Measurements from ENCODE around the gene USH1G. TPM values are rescaled to one million over a fixed set of nuclear protein-coding genes. Genes with fewer than 3 reads are reported as not detected.

Gene USH1G
- total RNA-seq, 4 donors from 2014 or later: 1.1 to 3.7 (median 1.9) TPM

DNA sequence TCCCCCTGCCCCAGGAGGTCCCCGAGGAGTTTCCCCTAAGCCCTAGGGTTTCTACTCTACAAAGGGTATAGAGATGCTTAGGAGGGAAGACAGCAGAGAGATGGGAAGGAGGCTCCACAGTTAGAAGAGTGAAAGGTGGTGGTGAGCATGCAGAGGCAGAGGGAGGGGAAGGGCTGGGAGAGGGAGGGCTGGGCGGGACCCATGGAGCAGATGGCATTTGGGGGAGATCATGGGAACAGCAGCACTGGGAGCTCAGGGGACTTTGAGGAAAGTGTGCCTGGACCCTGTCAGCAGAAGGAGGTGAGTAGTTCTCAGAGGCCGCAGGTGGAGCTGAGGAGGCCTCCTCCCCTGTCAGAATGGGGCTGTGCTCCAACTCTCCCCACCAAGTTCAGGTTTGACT lies 12.0 kb upstream of the USH1G start:
- DNase-seq (ENCODE audit: low spot score in 2 of 2): no peak
- 81% methylated on average over 2 of the region's 3 CpGs for WGBS
- Histone ChIP-seq H3K4me1 (peaks cover 11% of the 10 kb centered on the region), H3K27ac (no peak overlapping the region), H3K27me3 (peaks cover 69% of the 10 kb centered on the region), H3K9me3 (no peaks in the 10 kb centered on the region), H3K36me3 (no peaks in the 10 kb centered on the region), H3K4me3 (no peak overlapping the region)
- TF ChIP-seq POLR2AphosphoS5 (IDR thresholded peaks at IDR 0.05) (no peak), POLR2A (IDR thresholded peaks at IDR 0.05) (no peak), EP300 (IDR thresholded peaks at IDR 0.05) (no peak)
- TF ChIP-seq, protein P1, sequence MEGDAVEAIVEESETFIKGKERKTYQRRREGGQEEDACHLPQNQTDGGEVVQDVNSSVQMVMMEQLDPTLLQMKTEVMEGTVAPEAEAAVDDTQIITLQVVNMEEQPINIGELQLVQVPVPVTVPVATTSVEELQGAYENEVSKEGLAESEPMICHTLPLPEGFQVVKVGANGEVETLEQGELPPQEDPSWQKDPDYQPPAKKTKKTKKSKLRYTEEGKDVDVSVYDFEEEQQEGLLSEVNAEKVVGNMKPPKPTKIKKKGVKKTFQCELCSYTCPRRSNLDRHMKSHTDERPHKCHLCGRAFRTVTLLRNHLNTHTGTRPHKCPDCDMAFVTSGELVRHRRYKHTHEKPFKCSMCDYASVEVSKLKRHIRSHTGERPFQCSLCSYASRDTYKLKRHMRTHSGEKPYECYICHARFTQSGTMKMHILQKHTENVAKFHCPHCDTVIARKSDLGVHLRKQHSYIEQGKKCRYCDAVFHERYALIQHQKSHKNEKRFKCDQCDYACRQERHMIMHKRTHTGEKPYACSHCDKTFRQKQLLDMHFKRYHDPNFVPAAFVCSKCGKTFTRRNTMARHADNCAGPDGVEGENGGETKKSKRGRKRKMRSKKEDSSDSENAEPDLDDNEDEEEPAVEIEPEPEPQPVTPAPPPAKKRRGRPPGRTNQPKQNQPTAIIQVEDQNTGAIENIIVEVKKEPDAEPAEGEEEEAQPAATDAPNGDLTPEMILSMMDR (IDR thresholded peaks at IDR 0.05): no peak

DNA sequence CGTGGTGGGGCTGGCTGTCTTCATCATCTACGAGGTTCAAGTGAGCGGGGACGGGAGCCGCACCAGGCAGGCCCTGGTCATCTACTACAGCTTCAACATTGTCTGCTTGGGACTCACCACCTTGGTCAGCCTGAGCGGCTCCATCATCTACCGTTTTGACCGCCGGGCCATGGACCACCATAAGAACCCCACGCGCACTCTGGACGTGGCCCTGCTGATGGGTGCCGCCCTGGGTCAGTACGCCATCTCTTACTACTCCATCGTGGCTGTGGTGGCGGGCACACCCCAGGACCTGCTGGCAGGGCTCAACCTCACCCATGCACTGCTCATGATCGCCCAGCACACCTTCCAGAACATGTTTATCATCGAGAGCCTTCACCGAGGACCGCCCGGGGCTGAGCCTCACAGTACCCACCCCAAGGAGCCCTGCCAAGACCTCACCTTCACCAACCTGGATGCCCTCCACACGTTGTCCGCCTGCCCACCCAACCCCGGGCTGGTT lies 7.5 kb upstream of the USH1G start:
- TF ChIP-seq POLR2A (IDR thresholded peaks at IDR 0.05): no peak
- no peak for TF ChIP-seq POLR2AphosphoS5 (IDR thresholded peaks at IDR 0.05)
- TF ChIP-seq, protein P1 (IDR thresholded peaks at IDR 0.05): no peak
- TF ChIP-seq EP300 (IDR thresholded peaks at IDR 0.05): no peak
- Histone ChIP-seq H3K4me3 (no peak overlapping the region), H3K9me3 (no peaks in the 10 kb centered on the region), H3K27me3 (peaks cover 53% of the 10 kb centered on the region), H3K36me3 (no peaks in the 10 kb centered on the region), H3K4me1 (peaks cover 3% of the 10 kb centered on the region), H3K27ac (no peak overlapping the region)
- 89% methylated on average over 23 of the region's 24 CpGs for WGBS
- DNase-seq (ENCODE audit: low spot score in 2 of 2): no peak

DNA sequence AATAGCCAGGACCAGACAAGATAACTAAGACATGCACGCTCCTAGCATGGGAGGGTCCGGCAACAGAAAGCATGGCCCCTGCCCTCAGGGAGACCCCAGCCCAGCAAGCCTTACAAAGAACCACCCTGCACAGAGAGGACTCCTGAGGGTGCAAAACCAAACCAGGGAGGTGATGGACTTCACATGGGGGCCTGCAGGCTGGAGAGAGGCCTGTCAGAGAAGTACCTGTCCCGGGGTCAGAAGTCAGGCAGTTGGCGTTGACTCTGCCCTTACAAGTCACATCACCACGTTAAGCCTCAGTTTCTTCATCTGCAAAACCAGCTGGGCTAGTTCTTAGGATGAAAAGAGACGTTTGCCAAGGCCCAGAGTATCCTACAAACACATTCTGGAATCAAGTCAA lies 5.7 kb upstream of the USH1G start:
- Histone ChIP-seq H3K4me3 (no peak overlapping the region), H3K27me3 (peaks cover 54% of the 10 kb centered on the region), H3K27ac (no peak overlapping the region), H3K36me3 (no peaks in the 10 kb centered on the region), H3K9me3 (no peaks in the 10 kb centered on the region), H3K4me1 (peaks cover 10% of the 10 kb centered on the region)
- WGBS: 55% methylated on average over 6 of the region's 6 CpGs
- no peak for DNase-seq (ENCODE audit: low spot score in 2 of 2)
- TF ChIP-seq POLR2AphosphoS5 (IDR thresholded peaks at IDR 0.05): no peak
- TF ChIP-seq, protein P1 (IDR thresholded peaks at IDR 0.05): no peak
- no peak for TF ChIP-seq POLR2A (IDR thresholded peaks at IDR 0.05)
- TF ChIP-seq EP300 (IDR thresholded peaks at IDR 0.05): no peak

DNA sequence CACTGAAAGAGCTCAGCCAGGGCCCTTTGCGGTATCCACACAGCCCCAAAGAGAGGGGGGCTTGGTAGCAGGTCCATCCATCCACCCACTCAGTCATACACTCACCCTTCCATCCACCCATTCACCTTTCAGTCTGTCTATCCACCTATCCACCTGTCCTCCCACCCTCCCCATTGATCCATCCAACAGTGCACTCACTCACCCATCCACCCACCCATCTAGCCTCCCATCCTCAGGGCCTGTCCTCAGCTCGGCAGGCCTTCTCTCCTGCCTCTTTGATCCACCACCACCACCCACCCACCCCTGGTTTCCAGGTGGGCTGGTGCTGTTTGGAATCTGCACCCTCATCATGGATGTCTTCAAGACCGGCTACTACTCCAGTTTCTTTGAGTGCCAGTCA lies 2.2 kb upstream of the USH1G start:
- H3K27me3 ChIP-seq: peaks cover 60% of the 10 kb centered on the region
- no peak for DNase-seq (ENCODE audit: low spot score in 2 of 2)
- H3K36me3 ChIP-seq: no peaks in the 10 kb centered on the region
- H3K27ac ChIP-seq: no peak overlapping the region
- H3K4me3 ChIP-seq: no peak overlapping the region
- TF ChIP-seq POLR2A (IDR thresholded peaks at IDR 0.05) (no peak), POLR2AphosphoS5 (IDR thresholded peaks at IDR 0.05) (no peak), EP300 (IDR thresholded peaks at IDR 0.05) (no peak)
- TF ChIP-seq, protein P1 (IDR thresholded peaks at IDR 0.05): no peak
- no peaks in the 10 kb centered on the region for H3K9me3 ChIP-seq
- peaks cover 44% of the 10 kb centered on the region for H3K4me1 ChIP-seq
- WGBS: 66% methylated on average over 3 of the region's 3 CpGs

DNA sequence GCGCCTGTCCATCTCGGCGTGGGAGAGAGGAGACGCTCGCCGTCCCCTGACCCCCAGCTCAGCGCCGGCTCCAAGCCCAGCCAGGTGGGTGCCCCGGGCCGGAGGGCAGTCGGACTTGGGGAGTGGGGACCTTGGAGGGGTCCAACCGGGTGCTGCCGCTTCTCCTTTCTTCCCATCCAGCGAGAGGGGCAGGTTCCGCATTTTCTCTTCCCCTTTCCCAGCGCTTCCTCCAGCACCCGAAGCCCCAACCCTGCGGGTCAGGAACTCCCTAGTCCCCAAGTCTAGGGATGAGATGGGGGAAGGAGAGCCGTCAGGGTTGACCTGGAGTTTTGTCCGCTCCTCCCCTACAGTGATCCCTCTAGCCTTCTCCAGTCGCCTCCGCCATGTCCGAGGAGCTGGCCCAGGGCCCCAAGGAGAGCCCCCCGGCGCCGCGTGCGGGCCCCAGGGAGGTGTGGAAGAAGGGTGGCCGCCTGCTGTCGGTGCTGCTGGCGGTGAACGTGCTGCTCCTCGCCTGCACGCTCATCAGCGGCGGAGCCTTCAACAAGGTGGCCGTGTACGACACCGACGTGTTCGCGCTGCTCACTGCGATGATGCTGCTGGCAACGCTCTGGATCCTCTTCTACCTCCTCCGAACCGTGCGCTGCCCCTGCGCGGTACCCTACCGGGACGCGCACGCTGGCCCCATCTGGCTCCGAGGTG lies 1.3 kb upstream of the USH1G start, which contains the start of gene OTOP2:
Gene OTOP2, plus strand, starts transcription at position 24 of the 699 bp plus-strand sequence. Its CDS starts 360 bp downstream, at position 384.
- H3K4me1 ChIP-seq: peaks cover 44% of the 10 kb centered on the region
- H3K27me3 ChIP-seq: peaks cover 66% of the 10 kb centered on the region
- no peak for DNase-seq (ENCODE audit: low spot score in 2 of 2)
- TF ChIP-seq POLR2A (IDR thresholded peaks at IDR 0.05) (no peak), POLR2AphosphoS5 (IDR thresholded peaks at IDR 0.05) (no peak), EP300 (IDR thresholded peaks at IDR 0.05) (no peak)
- TF ChIP-seq, protein P1 (IDR thresholded peaks at IDR 0.05): no peak
- H3K36me3 ChIP-seq: no peaks in the 10 kb centered on the region
- peak within 1 kb of the TSS; percentile 50 for H3K4me3 ChIP-seq
- H3K9me3 ChIP-seq: no peaks in the 10 kb centered on the region
- 3% methylated on average over 32 of the region's 54 CpGs for WGBS
- H3K27ac ChIP-seq: no peak within 1 kb of the TSS
